Calu3 (cell line): ENCODE data around the gene NDFIP2. TPM values are rescaled to one million over a fixed set of nuclear protein-coding genes. Genes with fewer than 3 reads are reported as not detected.
"Not testable (repeated sequence)": the region's sequence is repeated elsewhere in the genome, so short reads cannot be mapped to it uniquely, and the experiment has no call there.

ENCODE experiments used
- BruUV-seq: library from RNA; stranded (reverse); fragments of 400-500 nt; replicated peaks from 2 replicates; lab custom pipeline; 2021; lab: Mats Ljungman, UMichigan
- CTCF ChIA-PET: fragments of 300-600 bp; sonication (Branson Sonifier 250); formaldehyde crosslinking; loops from one replicate; lab custom pipeline; 2022; ENCODE audit warnings: antibody characterized with exemption; lab: Charles Lee
- DNase-seq: peaks from one replicate; pipeline ENCODE4 v3.0.0; 2022
- H3K27ac Mint-ChIP-seq: one replicate; pipeline ENCODE4 v1.8.0; 2022; ENCODE audit warnings: mixed read lengths; ENCODE audit not compliant: unreplicated experiment
- H3K27me3 Mint-ChIP-seq: one replicate; pipeline ENCODE4 v1.8.0; 2022; ENCODE audit warnings: mixed read lengths; ENCODE audit not compliant: unreplicated experiment
- H3K36me3 Mint-ChIP-seq: one replicate; pipeline ENCODE4 v1.8.0; 2022; ENCODE audit warnings: mild to moderate bottlenecking, moderate library complexity, mixed read lengths; ENCODE audit not compliant: insufficient read depth, unreplicated experiment
- H3K4me1 Mint-ChIP-seq: one replicate; pipeline ENCODE4 v1.8.0; 2022; ENCODE audit warnings: mild to moderate bottlenecking, low read depth, mixed read lengths; ENCODE audit not compliant: unreplicated experiment
- H3K4me3 Mint-ChIP-seq: one replicate; pipeline ENCODE4 v1.8.0; 2022; ENCODE audit warnings: mild to moderate bottlenecking, low read depth, moderate library complexity, mixed read lengths; ENCODE audit not compliant: unreplicated experiment
- H3K9me3 Mint-ChIP-seq: one replicate; pipeline ENCODE4 v1.8.0; 2022; ENCODE audit warnings: low read depth, mixed read lengths; ENCODE audit not compliant: unreplicated experiment
- CTCF ChIP-seq: fragments of 200-600 bp; IDR thresholded peaks from one replicate; pipeline ENCODE4 v1.8.0; 2022; ENCODE audit warnings: antibody characterized with exemption; ENCODE audit not compliant: unreplicated experiment
- intact Hi-C: fragments of 100-400 bp; cut with micrococcal nuclease; formaldehyde crosslinking; loops from one replicate; pipeline ENCODE4 v1.10.0; 2022; ENCODE audit not compliant: unreplicated experiment
- total RNA-seq: library from RNA; stranded (reverse); gene quantifications from 2 replicates; pipeline ENCODE4 v1.2.3, GENCODE V29; 2022

The NDFIP2 gene
- total RNA-seq, 1 experiment from 2014 or later, result 26.7 TPM

DNA sequence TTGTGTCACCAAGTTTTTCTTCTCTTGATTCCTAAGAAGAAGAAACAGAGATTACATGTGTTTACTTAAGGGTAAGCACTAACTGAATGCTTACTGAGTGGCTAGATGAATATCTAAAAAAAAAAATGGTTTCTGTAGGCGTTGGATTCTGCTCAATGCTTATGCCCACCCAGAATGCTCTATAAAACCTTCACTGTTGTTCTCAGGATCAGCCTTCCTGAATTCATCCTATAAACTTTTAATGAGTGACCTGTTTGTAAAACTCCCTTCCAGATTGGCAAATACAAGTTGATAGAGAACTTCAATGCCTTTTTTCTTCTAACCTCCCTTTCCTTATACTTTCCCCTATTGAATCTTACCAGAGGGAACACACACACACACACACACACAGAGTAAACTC is 90.2 kb downstream of the NDFIP2 start:
- Mint-ChIP-seq H3K27me3 (no peaks in the 10 kb centered on the region), H3K36me3 (no peaks in the 10 kb centered on the region), H3K4me3 (no peak overlapping the region), H3K9me3 (no peaks in the 10 kb centered on the region), H3K4me1 (no peaks in the 10 kb centered on the region), H3K27ac (no peak overlapping the region)
- no peak for DNase-seq
- intact Hi-C loops, result no loop called here
- TF ChIP-seq CTCF, result no peak
- CTCF ChIA-PET, result no interaction called here
- BruUV-seq, result no TSS peak

DNA sequence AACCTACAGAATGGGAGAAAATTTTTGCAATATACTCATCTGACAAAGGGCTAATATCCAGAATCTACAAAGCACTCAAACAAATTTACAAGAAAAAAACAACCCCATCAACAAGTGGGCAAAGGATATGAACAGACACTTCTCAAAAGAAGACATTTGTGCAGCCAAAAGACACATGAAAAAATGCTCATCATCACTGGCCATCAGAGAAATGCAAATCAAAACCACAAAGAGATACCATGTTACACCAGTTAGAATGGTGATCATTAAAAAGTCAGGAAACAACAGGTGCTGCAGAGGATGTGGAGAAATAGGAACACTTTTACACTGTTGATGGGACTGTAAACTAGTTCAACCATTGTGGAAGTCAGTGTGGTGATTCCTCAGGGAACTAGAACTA is 92.9 kb downstream of the NDFIP2 start:
- DNase-seq, CTCF ChIA-PET, intact Hi-C loops, H3K9me3 Mint-ChIP-seq, H3K36me3 Mint-ChIP-seq, H3K4me3 Mint-ChIP-seq, H3K27me3 Mint-ChIP-seq, H3K4me1 Mint-ChIP-seq, BruUV-seq, H3K27ac Mint-ChIP-seq: not testable (repeated sequence)

DNA sequence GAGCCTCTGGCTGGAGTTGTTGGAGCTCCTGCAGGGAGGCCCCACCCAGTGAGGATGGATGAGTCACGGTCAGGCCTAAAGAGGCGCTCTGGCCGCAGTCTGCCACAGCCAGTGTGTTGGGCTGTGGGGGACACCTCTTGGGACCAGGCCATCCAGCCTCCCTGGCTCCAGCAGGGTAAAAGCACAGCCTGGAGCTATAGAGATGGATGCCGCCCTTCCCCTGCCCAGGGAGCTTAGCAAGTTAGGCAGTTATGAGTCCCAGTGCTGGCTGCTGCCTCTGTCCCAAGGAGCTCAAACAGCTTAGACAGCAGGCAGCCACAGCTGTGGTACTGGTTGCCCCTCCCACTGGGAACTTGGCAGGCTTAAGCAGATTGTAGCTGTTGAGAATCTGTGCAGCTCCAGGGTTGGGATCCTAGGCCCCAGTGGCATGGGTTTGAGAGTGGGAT is 100.9 kb downstream of the NDFIP2 start:
- H3K27ac Mint-ChIP-seq, result no peak overlapping the region
- no TSS peak for BruUV-seq
- no peaks in the 10 kb centered on the region for H3K36me3 Mint-ChIP-seq
- CTCF ChIA-PET, result no interaction called here
- DNase-seq, result no peak
- TF ChIP-seq CTCF, result no peak
- intact Hi-C loops, result no loop called here
- no peaks in the 10 kb centered on the region for H3K27me3 Mint-ChIP-seq
- no peak overlapping the region for H3K4me3 Mint-ChIP-seq
- no peaks in the 10 kb centered on the region for H3K4me1 Mint-ChIP-seq
- no peaks in the 10 kb centered on the region for H3K9me3 Mint-ChIP-seq

GRCh38 chr13:79582896-79583295 is 101.9 kb downstream of the NDFIP2 start:
- no peak for TF ChIP-seq CTCF
- Mint-ChIP-seq H3K27ac (no peak overlapping the region), H3K4me3 (no peak overlapping the region), H3K27me3 (no peaks in the 10 kb centered on the region), H3K4me1 (no peaks in the 10 kb centered on the region), H3K9me3 (no peaks in the 10 kb centered on the region), H3K36me3 (no peaks in the 10 kb centered on the region)
- no TSS peak for BruUV-seq
- no peak for DNase-seq
- intact Hi-C loops, result no loop called here
- CTCF ChIA-PET, result no interaction called here

GRCh38 chr13:79585033-79585432 is 104.1 kb downstream of the NDFIP2 start:
- CTCF ChIA-PET, result no interaction called here
- TF ChIP-seq CTCF, result no peak
- no peaks in the 10 kb centered on the region for H3K9me3 Mint-ChIP-seq
- no peak overlapping the region for H3K27ac Mint-ChIP-seq
- no peaks in the 10 kb centered on the region for H3K36me3 Mint-ChIP-seq
- H3K4me3 Mint-ChIP-seq, result no peak overlapping the region
- H3K4me1 Mint-ChIP-seq, result no peaks in the 10 kb centered on the region
- no peaks in the 10 kb centered on the region for H3K27me3 Mint-ChIP-seq
- no peak for DNase-seq
- intact Hi-C loops, result no loop called here
- no TSS peak for BruUV-seq
